K562 (cell line): ENCODE results near the gene STING1. TPM values are rescaled to one million over a fixed set of nuclear protein-coding genes. Genes with fewer than 3 reads are reported as not detected.
A peak's percentile ranks its signal among the peaks of the same experiment; 100 is the strongest.

Experiments
- CBFA2T2 ChIP-seq: fragments of 450-650 bp; conservative IDR thresholded peaks from 2 replicates; pipeline ENCODE4 v1.6.1; 2017; ENCODE audit warnings: mild to moderate bottlenecking
- EGR1 ChIP-seq: fragments of 450-650 bp; conservative IDR thresholded peaks from 2 replicates; pipeline ENCODE4 v1.6.1; 2017; ENCODE audit warnings: mild to moderate bottlenecking
- ELF4 ChIP-seq: fragments of 450-650 bp; formaldehyde crosslinking; IDR thresholded peaks from 2 replicates; pipeline ENCODE4 v1.4.0; 2022; ENCODE audit warnings: missing genetic modification characterization
- ESRRB ChIP-seq: fragments of 250-450 bp; sonication (Bioruptor Pico); IDR thresholded peaks from 2 replicates; pipeline ENCODE4 v1.5.0; 2020; ENCODE audit warnings: mild to moderate bottlenecking, moderate library complexity, borderline replicate concordance
- GTF2A2 ChIP-seq: IDR thresholded peaks from 2 replicates; pipeline ENCODE4 v1.6.1; 2016; ENCODE audit warnings: mild to moderate bottlenecking, missing genetic modification characterization, missing compliant biosample characterization
- HMGN3 ChIP-seq: IDR thresholded peaks from 2 replicates; pipeline ENCODE4 v1.6.1; 2011; ENCODE audit warnings: borderline replicate concordance, low read depth, mild to moderate bottlenecking, mixed read lengths, low read length; ENCODE audit not compliant: insufficient read length; ENCODE audit errors: extremely low read depth
- HNRNPH1 ChIP-seq: fragments of 200-400 bp; formaldehyde crosslinking; optimal IDR thresholded peaks from 2 replicates; pipeline ENCODE3; 2017; ENCODE audit warnings: low read depth, mild to moderate bottlenecking, low read length, moderate library complexity
- PRPF4 ChIP-seq: fragments of 200-400 bp; formaldehyde crosslinking; IDR thresholded peaks from one replicate; pipeline ENCODE4 v1.6.1; 2017; ENCODE audit warnings: low read length, low read depth, mild to moderate bottlenecking; ENCODE audit not compliant: insufficient read depth, poor library complexity, severe bottlenecking
- TAF9B ChIP-seq: fragments of 450-650 bp; IDR thresholded peaks from 2 replicates; pipeline ENCODE4 v1.6.1; 2018; ENCODE audit warnings: mild to moderate bottlenecking; ENCODE audit not compliant: partially characterized antibody
- ZNF431 ChIP-seq: sonication (generic); formaldehyde crosslinking; IDR thresholded peaks from 2 replicates; pipeline ENCODE4 v1.8.0; 2022; ENCODE audit warnings: mild to moderate bottlenecking, missing genetic modification reagents
- polyA plus RNA-seq, 8 experiments: library from polyadenylated mRNA; depleted of rRNA in 4 of 8; stranded (reverse) in 5 of 8; unstranded in 3 of 8; fragments of >200 nt; fragmentation: Nextera tagmentation in 2 of 8; fragmentation: Illumina TruSeq in 1 of 8; extraction: Ambion mirVana in 2 of 8; extraction: Trizol in 1 of 8; gene quantifications; 2 replicates each; pipeline versions ENCODE4 v1.2.1 to v1.2.3, GENCODE V29; 2011 to 2014; ENCODE audit warnings: inconsistent platforms in 1 of 8, missing spikeins in 1 of 8
- total RNA-seq, 7 experiments: library from RNA; depleted of rRNA in 6 of 7; stranded (reverse); fragments of >200 nt in 6 of 7; fragmentation: Illumina TruSeq in 2 of 7; extraction: Trizol in 2 of 7; gene quantifications; 2 replicates each; pipeline versions ENCODE4 v1.2.1 to v1.2.3, GENCODE V29; 2011 to 2021; ENCODE audit warnings: low replicate concordance in 1 of 7
- TF ChIP-seq, protein P1 (sequence below), 2 experiments: fragments of 450-650 bp in 1 of 2; sonication (generic) in 1 of 2; formaldehyde crosslinking in 1 of 2; IDR thresholded peaks in 1 of 2; conservative IDR thresholded peaks in 1 of 2; 2 replicates each; pipeline versions ENCODE4 v1.6.1 to v1.8.1; 2016 to 2023; ENCODE audit warnings: mild to moderate bottlenecking in 2 of 2, moderate library complexity in 2 of 2, inconsistent platforms in 1 of 2, missing genetic modification reagents in 1 of 2
- TF ChIP-seq, protein P2 (sequence below): fragments of 200-800 bp; sonication (Bioruptor generic); IDR thresholded peaks from 2 replicates; pipeline ENCODE4 v1.6.1; 2016; ENCODE audit warnings: missing genetic modification characterization, missing compliant biosample characterization
- TF ChIP-seq, protein P3 (sequence below), 2 experiments: IDR thresholded peaks in 1 of 2; conservative IDR thresholded peaks in 1 of 2; 2 replicates each; pipeline ENCODE4 v1.6.1; 2016; ENCODE audit warnings: low read depth in 2 of 2, mild to moderate bottlenecking in 1 of 2, missing compliant biosample characterization in 1 of 2, missing genetic modification characterization in 1 of 2, moderate library complexity in 1 of 2

STING1 gene
- total and polyA plus RNA-seq, 9 of the 15 experiments (the other 6 are each of a cell fraction or from before 2014, with no cell fraction given): 20.8 to 69.1 (median 44.7) TPM

DNA sequence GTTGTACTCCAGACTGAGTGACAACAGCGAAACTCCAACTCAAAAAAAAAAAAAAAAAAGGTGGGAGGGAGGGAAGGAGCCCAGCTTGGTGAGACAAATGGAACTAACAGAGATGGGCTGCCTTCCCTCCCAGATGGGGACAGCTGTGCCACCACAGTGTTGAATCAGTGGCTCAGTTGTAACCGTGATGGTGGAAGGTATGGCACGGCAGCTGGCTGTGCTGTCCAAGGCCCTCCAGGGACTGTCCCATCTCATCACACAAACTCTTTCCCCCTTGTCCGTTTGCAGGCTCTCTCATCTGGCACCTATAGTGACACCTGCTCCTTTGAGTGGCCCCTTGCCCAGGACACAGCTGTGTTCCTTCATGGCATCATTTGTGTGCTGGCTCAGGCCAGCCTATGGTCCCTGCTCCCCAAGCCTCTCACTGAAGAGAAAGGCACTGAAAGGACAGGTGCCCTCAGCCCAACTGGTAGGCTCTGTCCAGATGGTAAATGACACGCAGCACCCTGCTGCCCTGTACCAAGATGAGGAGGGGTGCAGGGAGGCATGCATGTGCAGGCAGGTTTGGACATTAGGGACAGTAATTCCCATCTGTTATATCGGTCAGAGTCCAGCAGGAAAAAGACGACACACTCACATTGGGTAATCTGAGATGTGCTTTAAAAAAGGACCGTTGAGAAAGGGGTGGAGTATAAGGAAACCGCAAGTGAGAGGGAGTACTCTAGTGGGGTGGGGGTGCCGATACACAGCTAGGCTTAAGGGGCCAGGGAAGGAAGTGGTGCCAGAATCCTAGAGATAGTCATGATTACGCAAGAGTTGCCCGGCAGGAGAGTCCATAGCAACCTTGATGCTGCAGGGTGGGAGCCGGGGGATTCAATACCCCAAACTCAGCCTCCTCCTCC is 7.4 kb downstream of the STING1 start (continued):
- TF ChIP-seq, protein P1, sequence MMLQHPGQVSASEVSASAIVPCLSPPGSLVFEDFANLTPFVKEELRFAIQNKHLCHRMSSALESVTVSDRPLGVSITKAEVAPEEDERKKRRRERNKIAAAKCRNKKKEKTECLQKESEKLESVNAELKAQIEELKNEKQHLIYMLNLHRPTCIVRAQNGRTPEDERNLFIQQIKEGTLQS (IDR thresholded peaks at IDR 0.05): peak; percentile 96
- TF ChIP-seq, protein P1 (CRISPR knock-in tag; conservative IDR thresholded peaks at IDR 0.05): 0 out of 2 replicates have a peak, but pooled peaks have one; percentile 62
- TF ChIP-seq, protein P2, sequence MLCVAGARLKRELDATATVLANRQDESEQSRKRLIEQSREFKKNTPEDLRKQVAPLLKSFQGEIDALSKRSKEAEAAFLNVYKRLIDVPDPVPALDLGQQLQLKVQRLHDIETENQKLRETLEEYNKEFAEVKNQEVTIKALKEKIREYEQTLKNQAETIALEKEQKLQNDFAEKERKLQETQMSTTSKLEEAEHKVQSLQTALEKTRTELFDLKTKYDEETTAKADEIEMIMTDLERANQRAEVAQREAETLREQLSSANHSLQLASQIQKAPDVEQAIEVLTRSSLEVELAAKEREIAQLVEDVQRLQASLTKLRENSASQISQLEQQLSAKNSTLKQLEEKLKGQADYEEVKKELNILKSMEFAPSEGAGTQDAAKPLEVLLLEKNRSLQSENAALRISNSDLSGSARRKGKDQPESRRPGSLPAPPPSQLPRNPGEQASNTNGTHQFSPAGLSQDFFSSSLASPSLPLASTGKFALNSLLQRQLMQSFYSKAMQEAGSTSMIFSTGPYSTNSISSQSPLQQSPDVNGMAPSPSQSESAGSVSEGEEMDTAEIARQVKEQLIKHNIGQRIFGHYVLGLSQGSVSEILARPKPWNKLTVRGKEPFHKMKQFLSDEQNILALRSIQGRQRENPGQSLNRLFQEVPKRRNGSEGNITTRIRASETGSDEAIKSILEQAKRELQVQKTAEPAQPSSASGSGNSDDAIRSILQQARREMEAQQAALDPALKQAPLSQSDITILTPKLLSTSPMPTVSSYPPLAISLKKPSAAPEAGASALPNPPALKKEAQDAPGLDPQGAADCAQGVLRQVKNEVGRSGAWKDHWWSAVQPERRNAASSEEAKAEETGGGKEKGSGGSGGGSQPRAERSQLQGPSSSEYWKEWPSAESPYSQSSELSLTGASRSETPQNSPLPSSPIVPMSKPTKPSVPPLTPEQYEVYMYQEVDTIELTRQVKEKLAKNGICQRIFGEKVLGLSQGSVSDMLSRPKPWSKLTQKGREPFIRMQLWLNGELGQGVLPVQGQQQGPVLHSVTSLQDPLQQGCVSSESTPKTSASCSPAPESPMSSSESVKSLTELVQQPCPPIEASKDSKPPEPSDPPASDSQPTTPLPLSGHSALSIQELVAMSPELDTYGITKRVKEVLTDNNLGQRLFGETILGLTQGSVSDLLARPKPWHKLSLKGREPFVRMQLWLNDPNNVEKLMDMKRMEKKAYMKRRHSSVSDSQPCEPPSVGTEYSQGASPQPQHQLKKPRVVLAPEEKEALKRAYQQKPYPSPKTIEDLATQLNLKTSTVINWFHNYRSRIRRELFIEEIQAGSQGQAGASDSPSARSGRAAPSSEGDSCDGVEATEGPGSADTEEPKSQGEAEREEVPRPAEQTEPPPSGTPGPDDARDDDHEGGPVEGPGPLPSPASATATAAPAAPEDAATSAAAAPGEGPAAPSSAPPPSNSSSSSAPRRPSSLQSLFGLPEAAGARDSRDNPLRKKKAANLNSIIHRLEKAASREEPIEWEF (CRISPR knock-in tag): 0 out of 2 replicates have a peak, but pooled peaks have one; percentile 38
- no peak for TF ChIP-seq PRPF4
- no peak for TF ChIP-seq GTF2A2 (tag)
- TF ChIP-seq EGR1: peak; percentile 28; the same call in 1 of the 2 replicates
- no peak for TF ChIP-seq ESRRB (CRISPR knock-in tag)
- TF ChIP-seq HNRNPH1: no peak
- peak; percentile 42; the same call in 1 of the 2 replicates for TF ChIP-seq CBFA2T2
- peak; percentile 45 for TF ChIP-seq TAF9B
- TF ChIP-seq HMGN3: no peak
- peak; percentile 33; the same call in 1 of the 2 replicates for TF ChIP-seq ELF4 (CRISPR knock-in tag)
- TF ChIP-seq, protein P3, sequence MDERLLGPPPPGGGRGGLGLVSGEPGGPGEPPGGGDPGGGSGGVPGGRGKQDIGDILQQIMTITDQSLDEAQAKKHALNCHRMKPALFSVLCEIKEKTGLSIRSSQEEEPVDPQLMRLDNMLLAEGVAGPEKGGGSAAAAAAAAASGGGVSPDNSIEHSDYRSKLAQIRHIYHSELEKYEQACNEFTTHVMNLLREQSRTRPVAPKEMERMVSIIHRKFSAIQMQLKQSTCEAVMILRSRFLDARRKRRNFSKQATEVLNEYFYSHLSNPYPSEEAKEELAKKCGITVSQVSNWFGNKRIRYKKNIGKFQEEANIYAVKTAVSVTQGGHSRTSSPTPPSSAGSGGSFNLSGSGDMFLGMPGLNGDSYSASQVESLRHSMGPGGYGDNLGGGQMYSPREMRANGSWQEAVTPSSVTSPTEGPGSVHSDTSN (CRISPR knock-in tag; IDR thresholded peaks at IDR 0.05; ENCODE audit: low read depth): no peak
- TF ChIP-seq, protein P3 (tag; conservative IDR thresholded peaks at IDR 0.05; ENCODE audit: low read depth): 0 out of 2 replicates have a peak, but pooled peaks have one; percentile 12
- TF ChIP-seq ZNF431 (CRISPR knock-in tag): no peak
